Renal cortical epithelial cell (primary cell): ENCODE results near the gene TSPAN5. TPM values are rescaled to one million over a fixed set of nuclear protein-coding genes. Genes with fewer than 3 reads are reported as not detected.
"Not testable (repeated sequence)": the region's sequence is repeated elsewhere in the genome, so short reads cannot be mapped to it uniquely, and the experiment has no call there.

ENCODE experiments used
- DNase-seq: peaks from one replicate; pipeline ENCODE4 v3.0.0-alpha.2; 2011; ENCODE audit warnings: low read depth
- total RNA-seq: library from RNA; depleted of rRNA; stranded (reverse); fragments of >200 nt; gene quantifications from 2 replicates; pipeline ENCODE4 v1.2.3, GENCODE V29; 2014

Gene TSPAN5
- 12.2 and 28.4 TPM in 2 replicates for total RNA-seq

DNA sequence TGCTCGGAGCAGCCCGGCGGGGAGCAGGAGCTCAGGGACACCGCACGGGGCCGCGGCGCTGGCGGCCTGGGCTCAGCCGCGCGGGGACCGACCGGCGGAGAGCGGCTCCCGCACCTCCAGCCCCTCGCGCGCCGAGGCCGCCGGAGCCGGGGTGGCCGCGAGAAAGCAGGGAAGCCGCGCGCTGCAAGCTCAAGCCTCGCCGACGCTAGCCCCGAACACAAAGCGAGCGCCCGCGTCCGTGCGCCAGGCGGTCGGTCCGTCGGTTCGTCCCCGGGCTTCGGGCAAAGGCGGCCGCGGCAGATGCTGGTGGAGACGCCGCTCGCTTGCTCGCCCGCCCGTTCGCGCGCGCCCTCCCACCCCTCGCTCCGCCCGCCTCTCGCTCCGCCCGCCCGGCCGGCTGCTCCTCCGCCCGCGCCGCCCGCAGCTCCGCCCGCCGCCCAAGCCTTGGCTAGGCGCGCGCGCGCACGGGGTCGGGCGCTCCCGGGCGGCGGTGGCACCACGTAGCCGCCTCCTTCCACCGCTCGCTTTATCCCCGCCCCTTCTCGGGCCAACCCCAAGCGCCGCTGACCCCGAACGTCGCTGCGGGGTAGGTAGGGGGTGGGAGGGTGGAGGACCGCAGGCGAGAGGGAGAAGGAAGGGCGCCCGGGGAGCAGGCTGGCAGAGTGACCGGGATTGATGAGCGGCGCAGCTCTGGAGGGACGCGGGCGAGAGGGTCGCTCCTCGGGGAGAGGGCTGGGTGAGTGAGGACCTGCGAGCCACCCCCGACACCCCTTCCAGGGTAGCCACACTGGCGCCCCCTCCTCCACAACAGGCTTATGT is at the start of gene TSPAN5:
TSS of gene TSPAN5 (minus strand) at position 325 of the 819 bp plus-strand sequence.
- peak; percentile 24 for DNase-seq

DNA sequence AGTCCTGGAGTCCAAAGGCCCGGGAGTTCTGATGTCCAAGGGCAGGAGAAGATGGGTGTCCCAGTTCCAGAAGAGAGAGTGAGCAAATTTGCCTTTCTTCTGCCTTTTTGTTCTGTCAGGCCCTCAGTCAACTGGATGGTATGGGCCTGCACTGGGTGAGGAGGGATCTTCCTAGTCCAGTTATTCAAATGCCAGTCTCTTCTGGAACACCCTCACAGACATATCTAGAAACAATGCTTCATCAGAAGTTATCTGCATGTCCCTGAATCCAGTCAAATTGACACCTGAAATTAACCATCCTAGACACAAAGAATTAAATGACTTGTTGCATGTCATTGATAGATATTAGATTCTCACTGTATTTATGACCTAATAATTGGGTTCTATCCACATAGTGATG is 48.5 kb upstream of the TSPAN5 start:
- DNase-seq = no peak

GRCh38 chr4:98706200-98706813 is 47.9 kb upstream of the TSPAN5 start:
- no peak for DNase-seq

- DNase-seq = not testable (repeated sequence)
Measured at GRCh38 chr4:98705586-98705985, 47.2 kb upstream of the TSPAN5 start.

- no peak for DNase-seq
Measured at GRCh38 chr4:98700656-98701055, 42.2 kb upstream of the TSPAN5 start.

- no peak for DNase-seq
Measured at GRCh38 chr4:98694076-98694475, 35.7 kb upstream of the TSPAN5 start.

- no peak for DNase-seq
Measured at GRCh38 chr4:98692411-98692810, 34.0 kb upstream of the TSPAN5 start.

- no peak for DNase-seq
Measured at GRCh38 chr4:98691588-98691987, 33.2 kb upstream of the TSPAN5 start.

- DNase-seq = no peak
Measured at GRCh38 chr4:98689507-98690174, 31.2 kb upstream of the TSPAN5 start.

- peak; percentile 9 for DNase-seq
Measured at GRCh38 chr4:98688411-98689290, 30.2 kb upstream of the TSPAN5 start.

- DNase-seq = no peak
Measured at GRCh38 chr4:98687876-98688275, 29.5 kb upstream of the TSPAN5 start.

DNA sequence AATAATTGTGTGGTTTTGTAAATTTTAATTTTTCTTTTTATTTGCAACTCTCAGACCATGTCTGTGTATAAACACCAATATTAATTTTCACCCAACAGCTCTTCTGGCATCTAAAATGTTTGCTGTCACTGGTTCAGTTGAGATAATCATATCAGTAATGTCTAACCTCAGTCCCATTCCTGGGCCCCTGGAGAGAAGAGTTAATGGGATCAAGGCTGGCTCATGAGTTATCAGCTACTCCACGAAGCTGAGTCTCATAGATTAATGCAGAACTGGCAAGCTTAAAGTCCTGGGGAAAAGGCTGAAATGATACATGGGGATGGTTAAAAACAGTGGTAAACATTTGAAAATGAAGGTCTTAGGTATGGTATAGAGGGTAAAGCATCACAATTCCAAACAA is 28.4 kb upstream of the TSPAN5 start:
- no peak for DNase-seq

DNA sequence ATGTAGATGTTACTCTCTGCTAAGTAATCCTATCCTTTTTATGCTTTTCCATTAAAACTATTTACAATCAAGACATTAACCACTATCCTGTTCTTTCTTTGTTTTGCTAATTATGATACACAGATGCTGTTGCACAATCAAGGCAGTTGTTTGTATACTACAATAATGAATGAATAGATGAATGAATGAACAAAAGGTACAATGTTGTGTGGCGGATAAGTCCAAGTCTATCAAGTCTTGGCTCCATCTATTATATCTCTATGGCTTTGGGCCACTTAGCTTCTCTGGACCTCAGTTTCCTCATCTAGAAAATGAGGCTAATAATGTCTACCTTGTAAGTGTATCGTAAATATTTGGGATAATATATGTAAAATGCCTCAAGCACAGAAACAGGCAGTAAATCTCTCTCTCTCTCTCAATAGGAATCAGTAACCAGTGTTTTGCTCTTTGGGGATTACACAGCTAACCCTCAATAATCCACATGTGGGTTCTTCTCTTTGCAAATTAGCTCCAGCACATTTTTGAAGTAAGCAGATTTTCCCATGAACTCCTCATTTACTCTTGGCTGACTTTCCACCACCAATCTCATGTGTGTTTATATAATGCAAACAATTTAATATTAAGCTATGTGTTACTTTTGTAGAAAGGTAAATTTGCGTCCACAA is 27.8 kb upstream of the TSPAN5 start:
- DNase-seq = no peak

GRCh38 chr4:98685225-98686042 is 27.0 kb upstream of the TSPAN5 start:
- DNase-seq = no peak

GRCh38 chr4:98682719-98683118 is 24.3 kb upstream of the TSPAN5 start:
- DNase-seq = peak; percentile 9

DNA sequence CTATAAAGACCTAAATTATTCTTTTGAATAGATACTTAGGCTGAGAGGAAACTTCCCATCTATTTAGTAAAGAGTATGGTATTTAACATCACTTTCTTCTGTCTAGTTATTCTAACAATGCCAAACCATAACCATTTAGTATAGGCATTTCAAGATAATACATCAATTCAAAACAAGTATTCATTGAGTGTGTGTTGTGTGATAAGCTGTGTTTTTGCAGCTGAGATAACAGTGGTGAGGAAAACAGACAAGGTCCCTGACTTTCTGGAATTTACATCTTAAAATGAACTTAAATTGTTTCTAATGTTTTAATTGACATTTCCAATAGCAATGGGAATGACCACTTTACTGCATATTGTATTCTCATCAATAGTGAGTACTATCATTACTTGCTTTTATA is 22.4 kb upstream of the TSPAN5 start:
- DNase-seq = no peak

DNA sequence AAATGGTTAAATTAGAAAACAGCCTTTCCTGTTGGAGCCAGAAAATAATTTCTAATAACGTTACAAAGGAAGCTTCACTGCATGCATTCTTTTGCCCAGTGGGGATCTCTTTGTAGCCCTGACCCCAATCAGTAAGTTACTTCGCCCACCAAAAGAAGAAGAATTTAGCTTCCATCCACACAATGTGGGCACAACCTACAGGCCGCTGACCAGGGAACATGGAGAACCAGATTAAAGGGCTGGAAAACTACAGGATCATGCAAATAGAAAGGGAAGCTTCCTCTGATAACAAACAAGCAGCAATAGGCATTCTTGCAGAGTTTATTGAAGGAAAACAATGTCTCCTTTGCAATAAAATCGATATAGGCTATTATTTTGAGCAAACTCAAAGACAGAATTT is 21.3 kb upstream of the TSPAN5 start:
- DNase-seq = no peak

DNA sequence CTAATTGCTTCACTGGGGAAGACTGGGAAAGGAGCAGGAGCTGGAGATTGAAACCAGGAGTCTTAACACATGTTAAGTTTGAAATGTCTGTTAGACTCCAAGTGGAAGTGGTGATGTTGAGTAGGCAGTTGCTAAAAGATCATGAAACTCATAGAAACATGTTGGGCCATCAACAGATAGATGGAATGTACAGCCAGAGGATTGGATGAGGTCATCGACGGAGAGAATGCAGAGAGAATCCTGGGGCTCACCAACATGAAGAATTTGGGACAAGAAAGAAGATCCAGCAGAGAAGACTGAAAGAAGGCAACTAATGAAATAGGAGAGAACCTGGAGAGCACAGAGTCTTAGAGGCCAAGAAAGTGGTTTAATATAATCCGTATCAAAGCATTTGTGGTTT is 19.4 kb upstream of the TSPAN5 start:
- no peak for DNase-seq

GRCh38 chr4:98674404-98675173 is 16.2 kb upstream of the TSPAN5 start:
- no peak for DNase-seq

DNA sequence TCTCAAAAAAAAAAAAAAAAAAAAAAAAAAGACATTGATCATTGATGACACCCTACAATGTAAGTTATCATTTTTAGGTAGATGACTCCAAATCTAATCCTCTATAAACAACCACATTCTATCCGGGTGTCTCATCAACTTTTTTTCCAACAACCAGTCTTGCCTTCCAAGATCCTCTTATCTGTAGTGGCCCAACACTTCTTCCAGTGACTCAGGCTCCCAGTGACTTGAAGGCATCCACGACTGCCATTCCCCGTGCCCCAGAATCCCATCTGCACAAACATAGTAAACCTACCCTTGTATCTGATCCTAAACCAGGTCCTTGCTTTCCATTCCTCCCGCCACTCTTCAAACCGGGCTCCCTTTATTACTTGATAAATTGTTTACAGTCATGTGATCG is 15.6 kb upstream of the TSPAN5 start:
- DNase-seq = no peak
